AML-193 (cell line): ENCODE data around the gene ZNRF3.

Source experiments
- DNase-seq, 2 experiments: peaks; one replicate each; lab custom pipeline; 2025; lab: John Stamatoyannopoulos, UW

ZNRF3 gene

DNA sequence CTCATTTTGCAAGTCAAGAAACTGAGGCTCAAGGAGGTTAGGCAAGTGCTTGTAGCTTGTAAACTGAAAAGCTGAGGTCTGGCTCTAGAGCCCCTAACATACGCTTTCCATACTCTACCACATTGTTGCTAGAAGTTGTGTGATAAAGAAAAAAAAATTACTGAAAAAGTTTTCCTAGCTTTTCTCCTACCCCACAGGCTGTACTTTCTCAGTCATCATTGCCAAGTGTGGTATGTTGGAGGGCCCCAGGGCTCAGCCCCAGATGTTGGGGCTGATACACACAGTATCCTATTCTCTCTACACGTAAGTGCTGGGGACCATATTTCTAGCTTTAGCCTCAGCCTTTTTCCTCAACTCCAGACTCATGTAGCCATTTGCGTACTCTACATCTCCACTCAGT is 205.4 kb downstream of the ZNRF3 start:
- no peak for DNase-seq

DNA sequence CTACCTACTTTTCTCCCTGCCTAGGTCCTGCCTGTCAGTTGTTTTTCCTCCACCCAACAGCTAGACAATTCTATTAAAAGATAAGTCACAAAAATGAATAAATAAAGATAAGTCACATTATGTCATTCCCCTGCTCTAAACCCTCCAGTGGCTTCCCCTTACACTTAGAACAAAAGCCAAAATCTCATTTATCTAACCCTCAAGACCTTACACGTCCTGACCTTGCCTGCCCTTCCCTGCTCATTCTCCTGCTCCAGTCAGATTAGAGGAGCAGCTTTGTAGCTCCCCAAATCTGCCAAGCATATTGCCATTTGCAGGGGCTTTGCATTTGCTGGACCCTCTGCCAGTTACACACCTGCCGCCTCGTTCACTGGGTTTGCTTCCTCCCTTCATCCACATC is 206.1 kb downstream of the ZNRF3 start:
- DNase-seq, result no peak

DNA sequence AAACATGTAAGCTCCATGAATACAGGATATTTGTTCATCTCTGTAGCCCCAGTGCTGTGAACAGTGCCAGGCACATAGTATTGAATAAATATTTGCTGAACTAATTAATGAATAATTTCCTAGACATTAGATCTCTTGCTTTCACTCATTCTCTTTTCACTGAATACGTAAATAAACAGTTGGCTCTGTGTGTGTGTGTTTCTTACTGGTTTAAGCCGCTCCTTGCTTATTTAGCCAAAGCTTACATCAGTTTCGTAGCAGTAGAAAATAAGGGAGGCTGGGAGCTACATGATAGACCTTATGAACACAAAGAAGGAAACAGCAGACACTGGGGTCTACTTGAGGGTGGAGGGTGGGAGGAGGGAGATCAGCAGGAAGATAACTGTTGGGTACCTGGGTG is 206.7 kb downstream of the ZNRF3 start:
- no peak for DNase-seq

DNA sequence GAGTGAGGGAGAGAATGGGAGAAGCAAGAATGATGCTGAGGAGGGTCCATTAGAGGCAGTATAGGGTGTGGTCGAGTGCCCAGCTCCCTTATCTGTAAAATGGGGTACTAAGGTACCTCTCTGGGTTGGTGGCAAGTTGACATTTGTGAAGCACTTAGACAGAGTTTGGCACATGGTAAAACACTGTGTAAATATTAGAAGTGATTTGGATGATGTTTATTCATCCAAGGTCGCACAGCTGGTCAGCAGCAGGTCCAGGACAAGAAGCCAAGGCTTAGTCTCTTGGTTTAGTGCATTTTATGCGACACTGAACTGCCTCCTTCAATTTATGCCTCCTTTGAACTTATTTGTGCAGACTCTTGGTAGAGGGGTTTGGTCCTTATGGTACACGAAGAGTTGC is 208.9 kb downstream of the ZNRF3 start:
- DNase-seq, result no peak

DNA sequence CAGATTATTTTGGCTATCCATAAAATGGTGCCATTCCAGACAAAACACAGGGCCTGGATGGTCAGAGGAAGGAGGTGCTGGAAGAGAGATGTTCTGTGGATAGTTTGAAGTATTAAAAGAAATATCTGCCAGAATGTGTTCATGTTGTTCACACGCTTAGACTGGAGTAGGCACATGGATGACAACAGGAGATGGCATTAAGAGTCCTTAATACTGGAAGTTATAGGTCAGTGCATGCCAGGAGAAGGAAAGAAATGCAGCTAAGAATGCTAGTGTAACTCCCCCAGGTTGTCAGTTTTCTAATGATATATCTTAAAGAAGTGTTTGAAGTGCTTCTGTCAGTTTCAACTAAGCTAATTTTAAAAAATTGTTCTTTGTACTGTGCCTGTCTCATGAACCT is 209.7 kb downstream of the ZNRF3 start:
- no peak for DNase-seq

DNA sequence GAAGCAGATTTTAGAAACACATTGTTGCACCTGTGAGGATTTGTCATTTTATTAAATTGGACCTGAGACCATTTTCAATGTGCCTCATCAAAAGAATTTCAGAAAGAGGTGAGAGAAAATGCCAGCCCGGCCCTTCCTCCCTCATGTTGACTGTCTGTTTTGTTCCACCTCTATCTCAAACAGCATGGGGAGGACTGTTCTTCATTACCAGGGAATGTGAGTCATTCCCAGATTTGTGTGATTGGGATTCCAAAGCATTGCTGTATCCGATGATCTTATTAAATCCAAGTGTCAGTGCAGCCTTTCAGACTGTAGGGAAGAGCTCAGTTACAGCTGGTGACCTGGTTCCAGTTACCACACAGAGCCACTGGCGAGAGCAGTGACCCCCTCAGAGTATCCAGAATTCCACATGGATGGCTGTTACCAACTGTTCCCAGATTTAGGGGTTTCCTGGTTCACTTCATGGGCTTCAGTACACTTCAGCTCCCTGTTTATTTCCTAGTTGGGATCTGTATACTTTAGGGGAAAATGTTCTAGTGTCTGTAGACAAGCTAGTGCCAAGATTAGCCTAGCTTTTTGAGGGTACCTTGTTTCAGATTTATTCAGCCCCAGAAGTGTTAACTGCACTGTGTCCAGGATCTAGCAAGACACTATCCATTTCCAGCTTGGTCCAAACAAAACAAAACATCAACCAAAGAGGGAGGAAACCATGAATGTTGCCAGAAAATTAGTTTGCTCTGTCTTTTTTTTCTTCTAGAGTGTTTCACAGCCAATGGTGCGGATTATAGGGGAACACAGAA is 210.3 kb downstream of the ZNRF3 start:
- DNase-seq, result no peak

DNA sequence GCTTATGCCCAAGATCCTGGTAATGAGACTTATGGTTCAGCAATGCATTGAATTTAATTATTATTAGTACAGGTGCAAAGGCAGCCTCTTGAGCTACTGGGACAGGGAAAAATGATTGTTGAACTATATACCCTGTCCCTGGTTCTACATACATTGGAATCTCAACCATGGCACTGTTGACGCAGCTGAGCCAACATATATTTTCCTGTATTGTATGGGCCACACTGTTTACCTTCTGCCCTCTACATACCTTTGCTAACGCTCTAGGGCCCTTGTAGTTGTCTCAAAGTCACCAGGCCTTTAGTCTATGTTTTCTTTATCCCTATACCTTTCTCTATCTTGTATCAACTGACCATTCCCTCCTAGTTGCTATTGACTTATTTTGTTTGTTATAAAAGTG is 212.1 kb downstream of the ZNRF3 start:
- DNase-seq, result no peak

DNA sequence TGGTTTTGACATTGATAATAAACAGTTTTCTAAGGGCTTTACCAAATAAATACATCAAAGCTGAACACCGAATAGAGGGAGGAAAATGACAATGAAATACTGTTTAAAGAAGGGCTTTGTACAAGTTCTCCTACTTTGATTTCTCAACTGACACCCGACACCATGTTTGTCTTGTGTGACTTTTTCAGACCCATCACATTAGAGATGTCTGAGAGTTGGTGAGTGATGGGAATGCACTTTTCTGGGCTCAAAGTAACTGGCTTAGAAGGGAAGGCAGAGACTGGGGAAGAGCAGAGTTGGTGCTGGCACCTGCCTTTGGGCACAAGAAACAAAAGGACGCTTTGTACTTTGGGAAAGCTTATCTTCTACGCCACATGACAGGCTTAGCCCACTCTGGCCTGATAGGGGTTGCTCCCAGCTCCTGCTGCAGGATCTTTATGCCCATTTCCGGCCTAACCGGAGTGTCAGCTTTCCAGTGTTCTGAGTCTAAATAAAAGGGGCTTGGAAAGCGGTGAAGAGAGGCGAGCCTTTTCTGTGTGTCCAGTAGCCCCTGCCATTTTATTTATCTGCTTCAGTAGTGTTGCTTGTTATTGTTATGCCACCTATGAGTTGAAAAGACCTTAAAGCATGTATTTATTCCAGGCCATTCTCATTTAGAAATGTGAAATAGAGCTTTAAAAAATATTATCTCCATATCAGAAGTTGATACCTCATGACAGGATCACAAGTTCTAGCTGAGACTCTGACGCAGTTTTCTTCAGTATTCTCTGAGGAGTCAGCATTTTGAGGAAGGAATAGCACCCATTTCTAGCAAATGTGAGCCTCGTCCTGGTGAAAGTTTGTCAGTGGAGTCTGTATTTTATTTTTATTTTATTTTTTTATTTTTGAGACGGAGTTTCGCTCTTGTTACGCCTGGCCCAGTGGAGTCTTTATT is 213.6 kb downstream of the ZNRF3 start:
- DNase-seq, result no peak

DNA sequence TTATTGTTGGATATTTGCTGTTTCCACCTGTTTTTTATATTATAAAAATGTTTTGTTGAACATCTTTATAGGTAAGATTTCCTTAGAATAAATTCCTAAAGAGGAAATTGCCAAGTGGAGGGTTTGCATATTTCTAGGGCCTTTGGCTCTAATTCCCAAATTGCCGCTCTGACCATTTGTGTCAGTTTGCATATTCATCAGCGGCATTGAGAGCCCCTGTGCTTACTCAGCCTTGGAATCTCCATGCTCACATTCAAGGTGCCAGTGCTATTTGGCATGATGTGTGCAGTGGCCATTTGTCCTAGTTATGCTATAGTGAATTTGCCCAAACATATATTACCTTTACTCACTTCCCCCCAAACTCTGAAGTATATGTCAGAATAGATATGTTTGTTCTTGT is 214.9 kb downstream of the ZNRF3 start:
- no peak for DNase-seq

DNA sequence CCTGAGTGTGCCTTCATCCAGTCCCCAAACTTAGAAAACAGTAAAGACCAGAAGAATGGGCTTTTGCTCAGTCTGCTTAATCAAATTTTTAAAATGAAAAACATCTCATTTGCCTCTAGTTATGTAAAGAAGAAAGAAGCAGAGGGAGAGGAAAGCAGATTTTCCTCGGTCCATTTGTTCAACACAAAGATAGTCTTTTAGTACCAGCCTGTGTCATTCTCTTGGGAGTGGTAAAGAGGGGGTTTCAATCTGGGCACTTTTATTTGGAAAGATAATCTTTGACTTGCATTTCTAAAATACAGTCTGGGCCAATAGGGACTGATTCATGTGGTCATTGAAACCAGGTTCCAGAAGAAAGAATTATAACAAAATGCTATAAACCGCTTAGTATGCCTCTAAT is 218.9 kb downstream of the ZNRF3 start:
- DNase-seq, result no peak

DNA sequence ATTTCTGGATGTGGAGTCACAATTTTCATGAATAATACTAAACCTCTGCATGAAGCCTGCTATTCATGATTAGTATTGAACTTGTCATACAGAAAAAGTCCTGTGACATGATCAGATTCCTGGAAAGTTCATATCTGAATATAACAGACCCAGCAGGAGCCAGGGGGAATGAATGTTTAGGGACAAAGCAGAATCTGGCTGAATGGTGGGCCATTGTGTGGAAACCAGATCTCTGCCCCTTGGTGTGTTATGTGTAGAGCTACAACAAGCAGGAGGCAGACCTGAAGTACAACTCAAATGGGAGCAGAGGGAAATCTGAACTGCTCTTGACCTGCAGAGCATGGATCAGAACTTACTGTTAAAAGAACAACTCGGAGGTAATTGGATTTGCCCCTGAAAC is 219.7 kb downstream of the ZNRF3 start:
- DNase-seq, result no peak

DNA sequence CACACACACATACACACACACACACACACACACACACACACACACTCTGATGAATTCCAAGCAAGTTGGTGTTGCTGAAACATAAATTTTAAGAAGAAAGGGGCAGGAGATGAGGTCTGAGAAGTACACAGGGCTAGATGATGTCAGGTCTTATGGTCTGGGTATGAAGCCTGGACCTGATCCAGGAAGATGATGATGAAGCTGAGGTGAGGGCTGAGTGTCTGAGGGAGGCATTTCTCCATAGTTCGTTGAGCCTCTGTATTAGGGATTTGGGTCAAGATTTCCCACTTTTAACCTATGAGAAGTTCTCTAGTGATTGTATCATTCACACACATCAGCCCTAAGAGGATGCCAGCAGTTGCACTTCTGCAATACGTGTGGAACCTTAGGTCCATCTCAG is 222.1 kb downstream of the ZNRF3 start:
- DNase-seq, result no peak

DNA sequence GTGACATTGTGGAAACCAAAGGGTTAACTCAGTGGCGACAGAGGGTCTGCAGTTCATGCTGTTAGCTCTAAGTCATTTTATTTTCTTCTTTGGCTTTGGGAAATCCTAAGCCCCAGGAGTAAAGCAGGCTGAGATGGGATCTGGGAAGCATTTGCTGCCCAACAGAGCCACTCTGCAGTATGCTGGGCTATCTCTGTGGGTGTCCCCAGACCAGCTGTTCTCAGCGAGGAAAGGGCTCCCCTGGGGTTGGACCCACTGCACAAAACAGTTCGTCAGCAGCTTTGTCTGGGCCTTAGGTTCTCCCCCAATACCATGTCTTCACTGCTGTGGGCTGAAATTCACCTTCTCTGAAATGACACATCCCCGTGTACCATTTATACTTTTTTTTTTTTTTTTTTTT is 223.5 kb downstream of the ZNRF3 start:
- no peak for DNase-seq
